Gastroesophageal sphincter (tissue), 4 donors: ENCODE measurements around the gene PSD2. TPM values are rescaled to one million over a fixed set of nuclear protein-coding genes. Genes with fewer than 3 reads are reported as not detected.

Experiments used
- ATAC-seq: fragments of 150-250 bp; one replicate; pipeline ENCODE4 v1.9.1; 2016; ENCODE audit warnings: mild to moderate bottlenecking, moderate library complexity
- H3K27ac ChIP-seq, 4 donors: fragments of 200-600 bp; sonication (generic) in 3 of 4; 1 replicate in 3 of 4; 2 replicates in 1 of 4; pipeline ENCODE4 v1.5.1; 2016 to 2019
- H3K27me3 ChIP-seq: fragments of 200-600 bp; sonication (generic); one replicate; pipeline ENCODE4 v1.5.1; 2019
- H3K36me3 ChIP-seq, 2 donors: fragments of 200-600 bp; sonication (generic); one replicate each; pipeline ENCODE4 v1.5.1; 2019; ENCODE audit warnings: control low read depth in 1 of 2
- H3K4me1 ChIP-seq, 3 donors: fragments of 200-600 bp; sonication (generic); 1 replicate in 2 of 3; 2 replicates in 1 of 3; pipeline ENCODE4 v1.5.1; 2016 to 2019; ENCODE audit warnings: control low read depth in 2 of 3
- H3K4me3 ChIP-seq, 2 donors: fragments of 200-600 bp; sonication (generic); one replicate each; pipeline ENCODE4 v1.5.1; 2019; ENCODE audit warnings: mild to moderate bottlenecking in 1 of 2, moderate library complexity in 1 of 2
- H3K9me3 ChIP-seq, 3 donors: fragments of 200-600 bp; sonication (generic); one replicate each; pipeline ENCODE4 v1.5.1; 2017 to 2019; ENCODE audit warnings: control low read depth in 2 of 3
- EP300 ChIP-seq: sonication (generic); formaldehyde crosslinking; IDR thresholded peaks from one replicate; pipeline ENCODE4 v1.6.1; 2017; ENCODE audit warnings: antibody characterized with exemption, mild to moderate bottlenecking
- POLR2A ChIP-seq, 2 donors: fragments of 450-650 bp; IDR thresholded peaks; one replicate each; pipeline ENCODE4 v1.6.1; 2017; ENCODE audit warnings: antibody characterized with exemption in 2 of 2, mild to moderate bottlenecking in 2 of 2, moderate library complexity in 1 of 2
- POLR2AphosphoS5 ChIP-seq: sonication (generic); formaldehyde crosslinking; IDR thresholded peaks from one replicate; pipeline ENCODE4 v1.6.1; 2017; ENCODE audit warnings: antibody characterized with exemption
- WGBS, 2 donors: methylation state at CpG; one replicate each; pipeline ENCODE4 v1.1.5; 2018; ENCODE audit warnings: low coverage in 1 of 2; 5-methylcytosine and 5-hydroxymethylcytosine counted together
- small RNA-seq, 4 donors: library from RNA; depleted of rRNA; stranded (forward); fragments of <200 nt; gene quantifications; one replicate each; pipeline ENCODE3, GENCODE V24; 2016
- total RNA-seq, 4 donors: library from RNA; depleted of rRNA; stranded (reverse); fragments of >200 nt; gene quantifications; one replicate each; pipeline ENCODE4 v1.1.0, GENCODE V29; 2016
- TF ChIP-seq, protein P1 (sequence below), 4 experiments: fragments of 200-600 bp in 2 of 4; fragments of 450-650 bp in 2 of 4; sonication (generic) in 1 of 4; IDR thresholded peaks; one replicate each; pipeline ENCODE4 v1.5.1; 2017 to 2019; ENCODE audit warnings: antibody characterized with exemption in 4 of 4, mild to moderate bottlenecking in 2 of 4, moderate library complexity in 2 of 4

The PSD2 gene
- total RNA-seq, 4 donors from 2014 or later, result 0.13 to 0.16 TPM; not detected in 2

DNA sequence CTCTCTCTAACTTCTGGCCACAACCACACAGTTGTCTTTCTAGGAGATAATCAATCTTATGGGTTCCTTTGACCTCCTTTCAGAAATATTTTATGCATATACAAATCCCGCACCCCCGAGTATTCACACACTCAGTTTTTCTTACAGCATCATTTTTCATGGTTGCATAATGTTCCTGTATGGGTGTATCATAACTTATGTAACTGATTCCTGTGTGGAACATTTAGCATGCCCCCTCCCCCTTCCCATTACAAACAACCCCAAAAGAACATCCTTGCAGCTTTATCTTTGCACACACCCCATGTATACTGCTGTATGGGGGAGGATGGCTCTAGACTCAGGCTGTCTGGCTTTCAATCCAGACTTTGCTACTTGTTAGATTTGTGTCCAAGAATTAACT, 93.8 kb downstream of the PSD2 start:
- no peak for ATAC-seq
- 90 to 95% methylated on average over 2 of the region's 2 CpGs for WGBS, 2 donors
- H3K9me3 ChIP-seq, result no peaks in the 10 kb centered on the region
- no peaks in the 10 kb centered on the region for H3K27me3 ChIP-seq
- H3K36me3 ChIP-seq, result peaks cover 0 to 20% of the 10 kb centered on the region in 2 donors
- H3K4me1 ChIP-seq, result peaks cover 0 to 4% (median 0%) of the 10 kb centered on the region in 3 donors
- H3K4me3 ChIP-seq, result no peak overlapping the region
- H3K27ac ChIP-seq, result no peak overlapping the region
- no peak for TF ChIP-seq POLR2AphosphoS5
- TF ChIP-seq, protein P1, sequence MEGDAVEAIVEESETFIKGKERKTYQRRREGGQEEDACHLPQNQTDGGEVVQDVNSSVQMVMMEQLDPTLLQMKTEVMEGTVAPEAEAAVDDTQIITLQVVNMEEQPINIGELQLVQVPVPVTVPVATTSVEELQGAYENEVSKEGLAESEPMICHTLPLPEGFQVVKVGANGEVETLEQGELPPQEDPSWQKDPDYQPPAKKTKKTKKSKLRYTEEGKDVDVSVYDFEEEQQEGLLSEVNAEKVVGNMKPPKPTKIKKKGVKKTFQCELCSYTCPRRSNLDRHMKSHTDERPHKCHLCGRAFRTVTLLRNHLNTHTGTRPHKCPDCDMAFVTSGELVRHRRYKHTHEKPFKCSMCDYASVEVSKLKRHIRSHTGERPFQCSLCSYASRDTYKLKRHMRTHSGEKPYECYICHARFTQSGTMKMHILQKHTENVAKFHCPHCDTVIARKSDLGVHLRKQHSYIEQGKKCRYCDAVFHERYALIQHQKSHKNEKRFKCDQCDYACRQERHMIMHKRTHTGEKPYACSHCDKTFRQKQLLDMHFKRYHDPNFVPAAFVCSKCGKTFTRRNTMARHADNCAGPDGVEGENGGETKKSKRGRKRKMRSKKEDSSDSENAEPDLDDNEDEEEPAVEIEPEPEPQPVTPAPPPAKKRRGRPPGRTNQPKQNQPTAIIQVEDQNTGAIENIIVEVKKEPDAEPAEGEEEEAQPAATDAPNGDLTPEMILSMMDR (IDR thresholded peaks at IDR 0.05), result no peak
- TF ChIP-seq EP300, result no peak
- TF ChIP-seq POLR2A (IDR thresholded peaks at IDR 0.05), result no peak

DNA sequence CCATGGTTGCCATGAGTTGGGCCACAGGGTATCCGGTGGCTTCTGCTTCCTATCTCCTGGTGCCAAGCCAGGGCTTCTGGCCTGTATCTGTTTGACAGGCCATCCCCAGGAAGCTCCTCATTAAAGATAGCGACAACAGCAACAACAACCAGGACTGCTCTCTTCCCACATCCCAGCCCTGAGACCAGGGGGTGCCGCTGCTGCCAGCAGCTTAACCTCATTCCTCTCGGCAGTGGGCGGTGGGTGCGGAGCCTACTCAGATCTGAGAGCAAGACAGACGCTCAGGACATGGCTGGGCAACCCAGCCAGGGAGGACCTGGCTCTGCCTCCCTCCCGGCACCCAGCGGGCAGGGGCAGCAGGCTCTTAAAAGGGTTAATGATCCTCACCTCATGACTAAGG, 98.3 kb downstream of the PSD2 start:
- no peak for ATAC-seq
- H3K9me3 ChIP-seq, result no peaks in the 10 kb centered on the region
- H3K27me3 ChIP-seq, result no peaks in the 10 kb centered on the region
- TF ChIP-seq EP300 (no peak), POLR2A (IDR thresholded peaks at IDR 0.05) (no peak), POLR2AphosphoS5 (no peak)
- TF ChIP-seq, protein P1 (IDR thresholded peaks at IDR 0.05), result no peak
- H3K36me3 ChIP-seq, result no peaks in the 10 kb centered on the region
- H3K27ac ChIP-seq, result no peak overlapping the region
- WGBS, 2 donors, result 80% methylated on average over 1 of the region's 9 CpGs; no CpG with 5 or more reads in 1 of the 2 donors
- H3K4me3 ChIP-seq, result no peak overlapping the region
- peaks cover 0 to 21% (median 4%) of the 10 kb centered on the region in 3 donors for H3K4me1 ChIP-seq

Small RNA genes within 50 kb of the gene (small RNA-seq; reads per million reads assigned to genes)
- gene AC008667.4, result 0 reads per million in 4 donors

Other genes starting within 250 kb of the PSD2 start
- 100 to 1,000 TPM in 1 of 4 donors, 10 to 100 TPM in 3; 65.2 to 114 (median 85.6) TPM for gene UBE2D2, start 234.5 kb upstream of the PSD2 start, total RNA-seq
- gene CXXC5, start 147.5 kb upstream of the PSD2 start, total RNA-seq, result 10 to 100 TPM; 30.0 to 50.7 (median 35.1) TPM
- 1 to 10 TPM; 3.2 to 7.6 (median 5.1) TPM for gene NRG2, start 247.5 kb downstream of the PSD2 start, total RNA-seq